Ovary (tissue), 3 donors: ENCODE data around the gene FAM3B.

Source experiments
- CTCF ChIP-seq, 3 donors: fragments of 450-650 bp in 2 of 3; fragments of 200-600 bp in 1 of 3; IDR thresholded peaks; one replicate each; pipeline versions ENCODE4 v1.5.1 to v1.8.0; 2016 to 2022; ENCODE audit warnings: antibody characterized with exemption in 3 of 3, mild to moderate bottlenecking in 1 of 3
- EP300 ChIP-seq: sonication (generic); formaldehyde crosslinking; IDR thresholded peaks from one replicate; pipeline ENCODE4 v1.6.1; 2017; ENCODE audit warnings: antibody characterized with exemption
- donor health status: DM: no; HTN: no; CAD: no.

- TF ChIP-seq CTCF (IDR thresholded peaks at IDR 0.05): no peak
- TF ChIP-seq EP300: no peak
Measured at GRCh38 chr21:41367301-41367944, 50.8 kb downstream of the FAM3B start.
